HepG2 (cell line): ENCODE results near the gene PRSS2. TPM values are rescaled to one million over a fixed set of nuclear protein-coding genes. Genes with fewer than 3 reads are reported as not detected.
"Not testable (repeated sequence)": the region's sequence is repeated elsewhere in the genome, so short reads cannot be mapped to it uniquely, and the experiment has no call there.

ENCODE experiments used
- ATAC-seq: fragments of 200-7000 bp; cut with Tn5 transposase; 3 replicates; pipeline ENCODE4 v1.9.1; 2020; ENCODE audit warnings: mild to moderate bottlenecking, moderate library complexity
- BruUV-seq: library from RNA; stranded (reverse); fragments of 400-500 nt; replicated peaks from 2 replicates; lab custom pipeline; 2021; lab: Mats Ljungman, UMichigan
- CTCF ChIA-PET: fragments of 300-600 bp; formaldehyde crosslinking; extraction: SDS; loops from one replicate; lab custom pipeline; 2021; ENCODE audit warnings: low total read pairs, inconsistent platforms, low intra/inter-chr PET ratio; lab: Yijun Ruan, JAX
- POLR2A ChIA-PET: fragments of 350-600 bp; sonication (Branson Sonifier 250); formaldehyde crosslinking; loops from one replicate; lab custom pipeline; 2020; ENCODE audit warnings: antibody characterized with exemption, inconsistent platforms; lab: Yijun Ruan, JAX
- DNase-seq: peaks from one replicate; pipeline ENCODE4 v3.0.0-alpha.2; 2015; ENCODE audit warnings: low spot score
- FAIRE-seq: peaks from 3 replicates; lab custom pipeline; 2011; peaks lifted over from hg19 to GRCh38; lab: Jason Lieb, UNC
- H2AFZ ChIP-seq: one replicate; pipeline ENCODE4 v1.6.1; 2011; ENCODE audit warnings: low read length, inconsistent platforms
- H3K27ac ChIP-seq: fragments of 300-600 bp; 3 replicates; pipeline ENCODE4 v1.8.0; 2011; ENCODE audit warnings: mixed run types, mild to moderate bottlenecking, mixed read lengths, low read length, inconsistent platforms; ENCODE audit not compliant: insufficient read depth; ENCODE audit errors: extremely low read length
- H3K27me3 ChIP-seq, 2 experiments: fragments of 200-600 bp in 1 of 2; 2 replicates in 1 of 2; 3 replicates in 1 of 2; pipeline versions ENCODE4 v1.6.0 to v1.8.0; 2011; ENCODE audit warnings: low read length in 2 of 2, mild to moderate bottlenecking in 2 of 2, moderate library complexity in 2 of 2, inconsistent platforms in 1 of 2; ENCODE audit not compliant: insufficient read depth in 2 of 2, control insufficient read depth in 1 of 2
- H3K36me3 ChIP-seq, 2 experiments: fragments of 200-600 bp in 1 of 2; replicated peaks in 1 of 2; 2 replicates in 1 of 2; 3 replicates in 1 of 2; pipeline versions ENCODE4 v1.5.1 to v1.8.0; 2011; ENCODE audit warnings: low read length in 2 of 2, inconsistent platforms in 1 of 2; ENCODE audit not compliant: insufficient read depth in 2 of 2, control insufficient read depth in 1 of 2
- H3K4me1 ChIP-seq: 2 replicates; pipeline ENCODE4 v1.5.1; 2012; ENCODE audit warnings: low read length, inconsistent platforms; ENCODE audit not compliant: insufficient read depth
- H3K4me2 ChIP-seq: 2 replicates; pipeline ENCODE4 v1.6.0; 2011; ENCODE audit warnings: low read depth, low read length, inconsistent platforms
- H3K4me3 ChIP-seq, 3 experiments: fragments of 200-600 bp in 1 of 3; sonication (generic), shearing (Covaris generic) in 1 of 3; replicated peaks in 1 of 3; 2 replicates each; pipeline ENCODE4 v1.5.1; 2011 to 2016; ENCODE audit warnings: low read length in 3 of 3, inconsistent platforms in 2 of 3, low read depth in 2 of 3, mild to moderate bottlenecking in 2 of 3, control low read depth in 1 of 3, mixed read lengths in 1 of 3; ENCODE audit not compliant: insufficient read depth in 1 of 3
- H3K79me2 ChIP-seq: one replicate; pipeline ENCODE4 v1.6.1; 2011; ENCODE audit warnings: low read length, inconsistent platforms; ENCODE audit not compliant: insufficient read depth
- H3K9ac ChIP-seq: 2 replicates; pipeline ENCODE4 v1.6.0; 2011; ENCODE audit warnings: mild to moderate bottlenecking, low read depth, low read length, inconsistent platforms; ENCODE audit not compliant: insufficient read depth
- H3K9me3 ChIP-seq: 2 replicates; pipeline ENCODE4 v1.5.1; 2012; ENCODE audit warnings: mild to moderate bottlenecking, low read length
- H4K20me1 ChIP-seq: 2 replicates; pipeline ENCODE4 v1.6.0; 2011; ENCODE audit warnings: inconsistent platforms, mild to moderate bottlenecking, low read length, moderate library complexity; ENCODE audit not compliant: insufficient read depth
- CREB1 ChIP-seq, 2 experiments: fragments of 450-650 bp in 1 of 2; IDR thresholded peaks; 2 replicates each; pipeline ENCODE4 v1.6.1; 2016 to 2017; ENCODE audit warnings: control low read depth in 1 of 2, mild to moderate bottlenecking in 1 of 2, missing compliant biosample characterization in 1 of 2, missing genetic modification characterization in 1 of 2
- ZNF546 ChIP-seq: sonication (generic); formaldehyde crosslinking; conservative IDR thresholded peaks from 2 replicates; pipeline ENCODE4 v1.8.1; 2023; ENCODE audit warnings: mild to moderate bottlenecking, missing genetic modification reagents
- WGBS: methylation state at CpG from one replicate; pipeline ENCODE4 v1.1.6; 2017; ENCODE audit warnings: low lambda C conversion rate; 5-methylcytosine and 5-hydroxymethylcytosine counted together
- in situ Hi-C: cut with HindIII; loops from 2 replicates; pipeline ENCODE4 v1.10.0; 2017; ENCODE audit warnings: low pct_unique_long_range_greater_than_20kb; ENCODE audit not compliant: extremely low pct_ligation_motif_present
- intact Hi-C: fragments of 100-400 bp; cut with micrococcal nuclease; formaldehyde crosslinking; loops from one replicate; pipeline ENCODE4 v1.10.0; 2022; ENCODE audit not compliant: unreplicated experiment
- polyA plus RNA-seq, 8 experiments: library from polyadenylated mRNA; depleted of rRNA in 3 of 8; stranded (reverse) in 7 of 8; unstranded in 1 of 8; fragments of >200 nt; fragmentation: Illumina TruSeq in 4 of 8; extraction: Trizol in 4 of 8; gene quantifications; 2 replicates each; pipeline versions ENCODE4 v1.2.1 to v1.2.3, GENCODE V29; 2011 to 2016; ENCODE audit warnings: low read depth in 4 of 8, missing spikeins in 1 of 8, mixed read lengths in 1 of 8; ENCODE audit not compliant: insufficient read depth in 1 of 8
- total RNA-seq, 5 experiments: library from RNA; depleted of rRNA; stranded (reverse); fragments of >200 nt; fragmentation: Illumina TruSeq; extraction: Trizol; gene quantifications; 2 replicates each; pipeline ENCODE4 v1.2.3, GENCODE V29; 2016; ENCODE audit warnings: low read depth in 1 of 5

Gene PRSS2
- total and polyA plus RNA-seq, 2 of the 13 experiments (the other 11 are each of a cell fraction or from before 2014, with no cell fraction given): not detected

DNA sequence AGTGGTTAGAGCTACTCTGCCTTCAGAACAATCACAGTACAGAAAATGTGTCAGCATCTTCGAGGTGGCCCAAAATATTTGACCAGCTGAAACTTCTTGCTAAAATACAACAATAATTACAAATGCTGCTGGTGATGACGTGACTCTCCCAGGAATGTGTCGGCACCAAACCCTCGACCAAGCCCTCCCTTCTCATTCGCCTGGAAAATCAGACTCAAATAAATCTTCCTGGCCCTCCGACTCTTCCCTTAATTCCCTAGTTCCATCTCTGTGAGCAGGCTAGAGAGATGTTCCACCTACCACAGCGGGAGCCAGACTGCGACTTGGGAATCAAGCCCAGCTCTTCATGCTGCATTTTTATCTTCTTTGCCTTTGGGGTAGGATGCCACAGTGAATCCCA is 4.1 kb downstream of the PRSS2 start:
- Histone ChIP-seq H2AFZ (no peak overlapping the region), H3K4me1 (no peaks in the 10 kb centered on the region), H3K27me3 (peaks cover 0 to 4% of the 10 kb centered on the region in 2 experiments; a peak in 1 of 5 replicates), H3K9ac (no peak overlapping the region), H3K4me3 (no peak overlapping the region), H3K27ac (no peak overlapping the region), H3K9me3 (no peaks in the 10 kb centered on the region), H3K4me2 (no peak overlapping the region), H3K79me2 (no peaks in the 10 kb centered on the region), H4K20me1 (no peaks in the 10 kb centered on the region), H3K36me3 (no peaks in the 10 kb centered on the region)
- ChIA-PET POLR2A (no interaction called here), CTCF (no interaction called here)
- no peak for TF ChIP-seq ZNF546 (CRISPR knock-in tag)
- TF ChIP-seq CREB1 (IDR thresholded peaks at IDR 0.05): 0 out of 2 replicates have a peak, but pooled peaks have one; percentile 18
- no peak for TF ChIP-seq CREB1 (CRISPR knock-in tag; IDR thresholded peaks at IDR 0.05)
- DNase-seq (no peak), ATAC-seq (no peak), FAIRE-seq (no peak)
- BruUV-seq: no TSS peak
- intact Hi-C loops (no loop called here), in situ Hi-C loops (no loop called here)
- WGBS: 2% methylated on average over 8 of the region's 8 CpGs

DNA sequence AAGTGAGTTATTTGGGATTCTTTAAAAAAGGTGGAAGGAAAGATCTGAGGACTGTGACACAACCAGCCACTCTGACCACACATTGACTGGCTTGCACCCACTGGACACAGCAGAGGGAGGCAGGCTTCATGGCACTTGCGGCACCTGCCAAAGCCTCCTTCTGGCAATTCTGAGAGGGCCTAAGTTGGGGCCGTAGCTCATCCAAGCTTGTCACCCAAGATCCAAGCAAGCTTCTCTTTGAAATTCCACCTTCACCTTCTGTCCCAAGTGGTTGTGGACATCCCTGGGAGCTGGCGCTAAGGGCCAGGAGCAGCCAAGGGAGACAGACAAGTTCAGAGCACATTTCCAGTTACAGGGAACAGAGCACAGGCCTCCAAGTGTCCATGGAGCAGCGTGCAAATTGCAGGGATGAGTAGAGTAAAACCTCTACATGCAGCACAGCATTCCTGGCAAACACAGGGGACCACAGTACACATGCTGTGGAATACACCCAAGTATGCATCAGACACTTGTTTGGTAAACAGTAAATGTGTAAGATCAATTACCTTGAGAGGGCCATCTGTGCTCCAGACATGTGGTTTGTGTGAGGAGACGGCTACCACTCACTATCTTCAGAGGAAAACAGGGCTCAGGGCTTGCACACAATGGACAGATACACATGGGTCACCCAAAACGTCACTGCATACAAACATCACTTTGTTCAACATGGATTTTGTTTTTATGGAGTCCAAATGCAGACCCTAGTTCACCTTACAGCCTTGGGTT is 4.8 kb downstream of the PRSS2 start:
- H3K4me1 ChIP-seq, H3K27ac ChIP-seq, H3K4me2 ChIP-seq, H3K9ac ChIP-seq, ATAC-seq, CTCF ChIA-PET, H2AFZ ChIP-seq, H3K79me2 ChIP-seq, intact Hi-C loops, in situ Hi-C loops, POLR2A ChIA-PET, H3K4me3 ChIP-seq, H4K20me1 ChIP-seq, H3K27me3 ChIP-seq, FAIRE-seq, DNase-seq, H3K9me3 ChIP-seq, BruUV-seq, H3K36me3 ChIP-seq: not testable (repeated sequence)
- 31% methylated on average over 6 of the region's 6 CpGs for WGBS
